OCI-LY3 (cell line): ENCODE results near the gene CAPRIN2.

Experiments
- H2AFZ ChIP-seq: fragments of 200-600, 300-600 bp; shearing (Covaris generic); 2 replicates; pipeline ENCODE4 v1.6.0; 2014; ENCODE audit warnings: antibody characterized with exemption, low read depth, low read length
- H3K27ac ChIP-seq: fragments of 200-600, 300-600 bp; sonication (generic); 2 replicates; pipeline ENCODE4 v1.5.1; 2014; ENCODE audit warnings: mild to moderate bottlenecking, low read length, moderate library complexity, mixed read lengths
- H3K27me3 ChIP-seq: fragments of 200-600, 300-600 bp; sonication (generic); 2 replicates; pipeline ENCODE4 v1.6.1; 2014; ENCODE audit warnings: low read depth, low read length, mixed read lengths
- H3K36me3 ChIP-seq: fragments of 200-600, 300-600 bp; sonication (generic); replicated peaks from 2 replicates; pipeline ENCODE3; 2014; ENCODE audit warnings: low read depth, low read length, mixed read lengths
- H3K4me1 ChIP-seq: fragments of 300-600, 200-600 bp; sonication (generic); 2 replicates; pipeline ENCODE4 v1.6.1; 2014; ENCODE audit warnings: low read length, mixed read lengths
- H3K4me2 ChIP-seq: fragments of 200-600, 300-600 bp; sonication (generic); 2 replicates; pipeline ENCODE4 v1.6.1; 2014; ENCODE audit warnings: low read length, mixed read lengths
- H3K4me3 ChIP-seq: fragments of 300-600, 200-600 bp; sonication (generic); 2 replicates; pipeline ENCODE4 v1.5.1; 2014; ENCODE audit warnings: antibody characterized with exemption, mild to moderate bottlenecking, low read length, moderate library complexity
- H3K79me2 ChIP-seq: fragments of 300-600, 200-600 bp; shearing (Covaris generic); 2 replicates; pipeline ENCODE4 v1.6.1; 2014; ENCODE audit warnings: mild to moderate bottlenecking, low read length, mixed read lengths
- H3K9ac ChIP-seq: fragments of 300-600, 200-600 bp; shearing (Covaris generic); 2 replicates; pipeline ENCODE4 v1.6.0; 2014; ENCODE audit warnings: mild to moderate bottlenecking, low read length, moderate library complexity
- H3K9me3 ChIP-seq: fragments of 200-600, 300-600 bp; shearing (Covaris generic); 2 replicates; pipeline ENCODE4 v1.6.1; 2014; ENCODE audit warnings: low read length, mixed read lengths; ENCODE audit not compliant: insufficient read depth
- H4K20me1 ChIP-seq: fragments of 200-600, 300-600 bp; sonication (generic); 2 replicates; pipeline ENCODE4 v1.6.1; 2016; ENCODE audit warnings: low read length, mixed read lengths; ENCODE audit not compliant: insufficient read depth
- CTCF ChIP-seq: fragments of 200-600, 300-600 bp; sonication (generic); IDR thresholded peaks from 2 replicates; pipeline ENCODE4 v1.5.1; 2014; ENCODE audit warnings: antibody characterized with exemption, low read length, low read depth
- EZH2phosphoT487 ChIP-seq: fragments of 200-600 bp; shearing (Covaris generic); IDR thresholded peaks from 2 replicates; pipeline ENCODE4 v1.6.1; 2018; ENCODE audit warnings: antibody characterized with exemption, mixed run types, low read depth

The CAPRIN2 gene

GRCh38 chr12:30698346-30698745, 56.4 kb downstream of the CAPRIN2 start:
- H3K79me2 ChIP-seq, result peaks cover 23% of the 10 kb centered on the region
- H3K36me3 ChIP-seq, result no peaks in the 10 kb centered on the region
- H4K20me1 ChIP-seq, result no peaks in the 10 kb centered on the region; the same call in 1 of the 2 replicates
- H3K27ac ChIP-seq, result no peak overlapping the region
- no peaks in the 10 kb centered on the region for H3K27me3 ChIP-seq
- H3K9ac ChIP-seq, result no peak overlapping the region
- H2AFZ ChIP-seq, result no peak overlapping the region
- H3K9me3 ChIP-seq, result no peaks in the 10 kb centered on the region
- peaks cover 16% of the 10 kb centered on the region for H3K4me1 ChIP-seq
- no peak for TF ChIP-seq CTCF
- no peak for TF ChIP-seq EZH2phosphoT487
- H3K4me2 ChIP-seq, result no peak overlapping the region
- H3K4me3 ChIP-seq, result no peak overlapping the region

GRCh38 chr12:30696943-30697342, 57.8 kb downstream of the CAPRIN2 start:
- no peak for TF ChIP-seq EZH2phosphoT487
- no peak for TF ChIP-seq CTCF
- no peak overlapping the region for H3K4me2 ChIP-seq

GRCh38 chr12:30696486-30696885, 58.3 kb downstream of the CAPRIN2 start:
- H3K9ac ChIP-seq, result peak overlapping the region; percentile 87
- H3K4me3 ChIP-seq, result peak overlapping the region; percentile 97
- H3K27ac ChIP-seq, result no peak overlapping the region

More at GRCh38 chr12:30696943-30697342, 57.8 kb downstream of the CAPRIN2 start:
- Histone ChIP-seq H3K4me3 (no peak overlapping the region), H2AFZ (no peak overlapping the region), H4K20me1 (no peaks in the 10 kb centered on the region; the same call in 1 of the 2 replicates), H3K9me3 (no peaks in the 10 kb centered on the region), H3K27me3 (no peaks in the 10 kb centered on the region), H3K9ac (no peak overlapping the region), H3K4me1 (peaks cover 16% of the 10 kb centered on the region), H3K27ac (no peak overlapping the region), H3K79me2 (peaks cover 35% of the 10 kb centered on the region), H3K36me3 (no peaks in the 10 kb centered on the region)

GRCh38 chr12:30696103-30696408, 58.7 kb downstream of the CAPRIN2 start:
- peak overlapping the region; percentile 45 for H3K27ac ChIP-seq
- H3K4me2 ChIP-seq, result peak overlapping the region; percentile 78
- peak overlapping the region; percentile 93 for H2AFZ ChIP-seq
- peak overlapping the region; percentile 97 for H3K4me3 ChIP-seq
- peaks cover 16% of the 10 kb centered on the region for H3K4me1 ChIP-seq
- H3K9ac ChIP-seq, result peak overlapping the region; percentile 87
- TF ChIP-seq EZH2phosphoT487 (no peak), CTCF (no peak)
- no peaks in the 10 kb centered on the region for H3K27me3 ChIP-seq
- H3K36me3 ChIP-seq, result no peaks in the 10 kb centered on the region
- no peaks in the 10 kb centered on the region for H3K9me3 ChIP-seq
- H3K79me2 ChIP-seq, result peaks cover 43% of the 10 kb centered on the region
- H4K20me1 ChIP-seq, result no peaks in the 10 kb centered on the region; the same call in 1 of the 2 replicates

More at GRCh38 chr12:30696486-30696885, 58.3 kb downstream of the CAPRIN2 start:
- Histone ChIP-seq H3K27me3 (no peaks in the 10 kb centered on the region), H3K79me2 (peaks cover 39% of the 10 kb centered on the region), H3K36me3 (no peaks in the 10 kb centered on the region), H3K9me3 (no peaks in the 10 kb centered on the region), H4K20me1 (no peaks in the 10 kb centered on the region; the same call in 1 of the 2 replicates), H2AFZ (peak overlapping the region; percentile 93), H3K4me1 (peaks cover 16% of the 10 kb centered on the region), H3K4me2 (peak overlapping the region; percentile 78)
- TF ChIP-seq CTCF (no peak), EZH2phosphoT487 (no peak)
